ENCODE data around the gene PHF21A. TPM values are rescaled to one million over a fixed set of nuclear protein-coding genes. Genes with fewer than 3 reads are reported as not detected.

Gene PHF21A
- total and polyA plus RNA-seq, 4 donors, result 12.0 to 84.0 (median 48.9) TPM

DNA sequence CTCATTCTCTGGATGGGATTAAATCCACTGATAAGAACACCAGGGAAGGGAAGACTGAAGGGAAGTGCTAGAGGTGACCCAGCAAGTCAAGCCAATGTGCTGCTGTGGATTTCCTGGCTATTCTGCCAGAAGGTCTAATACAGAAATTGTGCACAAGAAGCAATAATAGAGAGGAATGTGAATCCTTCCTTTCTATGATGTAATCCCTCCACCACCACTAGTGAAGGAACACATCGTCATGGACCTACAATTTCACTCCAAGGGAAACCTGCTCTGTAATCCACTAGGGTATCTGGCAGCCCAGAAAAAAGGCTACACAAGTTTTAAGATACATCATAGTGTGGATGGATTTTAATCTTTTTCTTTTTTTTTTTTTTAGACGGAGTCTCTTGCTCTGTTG is 181.4 kb downstream of the PHF21A start:
- 76% methylated on average over 2 of the region's 2 CpGs for WGBS, 2 donors
- no peaks in the 10 kb centered on the region for H3K4me1 ChIP-seq (ENCODE audit: control insufficient read depth in 1 of 2, insufficient read depth in 2 of 2, low read length in 2 of 2)
- intact Hi-C loops (cut with DNase I), result no loop called here
- ATAC-seq (ENCODE audit: low FRiP score), result no peak
- H3K4me3 ChIP-seq (ENCODE audit: low read length in 2 of 2), result no peak overlapping the region
- no peaks in the 10 kb centered on the region for H3K9me3 ChIP-seq (ENCODE audit: control insufficient read depth, low read length)
- no peak for DNase-seq
- H3K27me3 ChIP-seq (ENCODE audit: control insufficient read depth in 1 of 2, insufficient read depth in 2 of 2, low read length in 1 of 2), result no peaks in the 10 kb centered on the region
- no peak overlapping the region for H3K27ac ChIP-seq (ENCODE audit: low read depth in 1 of 2, low read length in 2 of 2)
- H3K36me3 ChIP-seq (ENCODE audit: control insufficient read depth in 1 of 2, insufficient read depth in 2 of 2, low read length in 1 of 2), result peaks cover 6 to 9% of the 10 kb centered on the region in 2 donors

DNA sequence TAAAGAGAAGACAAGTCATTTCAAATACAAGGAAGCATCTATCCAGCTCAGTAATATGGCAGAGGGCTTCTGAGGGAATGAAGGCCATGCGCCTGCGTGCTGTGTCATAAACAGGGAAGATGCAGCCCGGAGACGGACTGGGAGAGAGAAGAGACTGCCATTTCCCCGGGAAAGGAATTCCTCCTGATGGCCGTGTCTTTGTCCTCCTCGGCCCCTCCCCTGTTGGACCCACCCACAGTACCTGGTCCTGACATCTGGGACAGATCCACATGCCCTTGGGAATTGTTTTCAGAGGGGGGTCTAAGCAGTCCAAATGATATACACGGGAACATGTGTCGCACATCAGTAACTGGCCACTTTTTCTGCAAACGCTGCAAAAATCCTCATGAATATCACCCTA is 183.3 kb downstream of the PHF21A start:
- no peaks in the 10 kb centered on the region for H3K4me1 ChIP-seq (ENCODE audit: control insufficient read depth in 1 of 2, insufficient read depth in 2 of 2, low read length in 2 of 2)
- intact Hi-C loops (cut with DNase I), result no loop called here
- no peak overlapping the region for H3K4me3 ChIP-seq (ENCODE audit: low read length in 2 of 2)
- no peaks in the 10 kb centered on the region for H3K27me3 ChIP-seq (ENCODE audit: control insufficient read depth in 1 of 2, insufficient read depth in 2 of 2, low read length in 1 of 2)
- H3K27ac ChIP-seq (ENCODE audit: low read depth in 1 of 2, low read length in 2 of 2), result no peak overlapping the region
- H3K9me3 ChIP-seq (ENCODE audit: control insufficient read depth, low read length), result no peaks in the 10 kb centered on the region
- H3K36me3 ChIP-seq (ENCODE audit: control insufficient read depth in 1 of 2, insufficient read depth in 2 of 2, low read length in 1 of 2), result peaks cover 10% of the 10 kb centered on the region in 2 donors
- no peak for ATAC-seq (ENCODE audit: low FRiP score)
- WGBS, 2 donors, result 89 to 92% methylated on average over 10 of the region's 10 CpGs
- DNase-seq, result no peak

DNA sequence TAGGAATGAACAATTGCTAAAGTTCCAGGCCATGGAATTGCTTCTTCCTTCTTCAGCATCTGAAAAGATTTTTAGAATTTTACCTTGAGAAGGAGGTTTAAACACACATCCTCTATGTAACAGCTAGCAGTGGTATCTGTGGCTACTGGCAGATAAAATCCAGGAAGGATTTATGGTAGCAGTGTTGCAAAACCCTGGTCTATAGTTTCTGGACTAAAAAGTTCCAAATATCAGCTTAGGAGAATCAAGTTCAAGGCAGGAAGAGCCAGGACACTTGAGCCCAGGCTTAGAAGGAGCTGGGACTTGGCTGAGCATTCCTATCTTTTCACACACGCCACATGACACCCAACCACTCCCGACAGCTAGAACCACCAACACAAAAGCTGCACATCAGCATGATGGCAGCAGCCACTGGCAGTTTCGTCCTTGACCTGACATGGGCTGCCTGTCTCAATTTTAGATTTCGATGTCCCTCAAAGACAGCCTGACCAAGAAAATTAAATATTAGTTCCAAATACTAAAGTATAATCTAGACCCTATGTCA is 184.7 kb downstream of the PHF21A start:
- Histone ChIP-seq H3K4me3 (ENCODE audit: low read length in 2 of 2) (no peak overlapping the region), H3K27me3 (ENCODE audit: control insufficient read depth in 1 of 2, insufficient read depth in 2 of 2, low read length in 1 of 2) (no peaks in the 10 kb centered on the region), H3K27ac (ENCODE audit: low read depth in 1 of 2, low read length in 2 of 2) (no peak overlapping the region), H3K36me3 (ENCODE audit: control insufficient read depth in 1 of 2, insufficient read depth in 2 of 2, low read length in 1 of 2) (peaks cover 3 to 10% of the 10 kb centered on the region in 2 donors), H3K9me3 (ENCODE audit: control insufficient read depth, low read length) (no peaks in the 10 kb centered on the region), H3K4me1 (ENCODE audit: control insufficient read depth in 1 of 2, insufficient read depth in 2 of 2, low read length in 2 of 2) (no peaks in the 10 kb centered on the region)
- DNase-seq (no peak), ATAC-seq (ENCODE audit: low FRiP score) (no peak)
- intact Hi-C loops (cut with DNase I), result no loop called here
- 91 to 93% methylated on average over 4 of the region's 4 CpGs for WGBS, 2 donors

DNA sequence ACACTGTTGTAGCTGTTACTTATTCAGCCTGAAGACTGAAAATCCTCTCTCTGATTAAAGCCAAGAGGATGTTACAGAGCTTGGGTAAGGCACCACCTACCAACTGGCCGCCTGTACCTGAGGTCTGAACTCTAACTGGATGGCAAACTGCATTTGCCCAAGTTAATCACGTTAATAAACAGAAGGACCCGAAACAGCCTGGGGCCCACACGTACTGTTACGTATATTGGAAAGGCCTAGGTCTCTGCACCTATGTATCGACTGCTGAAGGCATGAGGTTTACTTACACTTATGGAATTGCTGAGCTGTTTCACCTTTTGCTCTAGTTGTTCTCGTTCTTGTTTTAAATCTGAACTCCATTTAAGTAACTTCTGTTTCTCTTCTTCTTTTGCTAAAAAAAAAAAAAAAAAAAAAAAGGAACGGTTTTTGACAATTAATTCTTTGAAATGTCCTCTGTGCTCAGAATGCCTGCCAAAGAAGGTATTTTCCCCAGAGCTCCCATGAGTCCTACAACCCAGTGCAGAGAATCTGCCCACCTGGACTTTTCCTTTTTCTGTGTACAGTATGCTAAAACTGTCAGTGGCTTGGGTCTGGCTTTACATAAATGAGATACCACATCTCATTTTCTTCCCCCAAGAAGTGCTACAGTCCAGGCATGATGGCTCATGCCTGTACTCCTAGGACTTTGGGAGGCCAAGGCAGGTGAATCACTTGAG is 185.7 kb downstream of the PHF21A start:
- intact Hi-C loops (cut with DNase I), result no loop called here
- H3K27ac ChIP-seq (ENCODE audit: low read depth in 1 of 2, low read length in 2 of 2), result no peak overlapping the region
- ATAC-seq (ENCODE audit: low FRiP score) (no peak), DNase-seq (no peak)
- H3K9me3 ChIP-seq (ENCODE audit: control insufficient read depth, low read length), result no peaks in the 10 kb centered on the region
- peaks cover 3 to 10% of the 10 kb centered on the region in 2 donors for H3K36me3 ChIP-seq (ENCODE audit: control insufficient read depth in 1 of 2, insufficient read depth in 2 of 2, low read length in 1 of 2)
- H3K27me3 ChIP-seq (ENCODE audit: control insufficient read depth in 1 of 2, insufficient read depth in 2 of 2, low read length in 1 of 2), result no peaks in the 10 kb centered on the region
- 90 to 91% methylated on average over 8 of the region's 8 CpGs for WGBS, 2 donors
- no peak overlapping the region for H3K4me3 ChIP-seq (ENCODE audit: low read length in 2 of 2)
- H3K4me1 ChIP-seq (ENCODE audit: control insufficient read depth in 1 of 2, insufficient read depth in 2 of 2, low read length in 2 of 2), result no peaks in the 10 kb centered on the region

DNA sequence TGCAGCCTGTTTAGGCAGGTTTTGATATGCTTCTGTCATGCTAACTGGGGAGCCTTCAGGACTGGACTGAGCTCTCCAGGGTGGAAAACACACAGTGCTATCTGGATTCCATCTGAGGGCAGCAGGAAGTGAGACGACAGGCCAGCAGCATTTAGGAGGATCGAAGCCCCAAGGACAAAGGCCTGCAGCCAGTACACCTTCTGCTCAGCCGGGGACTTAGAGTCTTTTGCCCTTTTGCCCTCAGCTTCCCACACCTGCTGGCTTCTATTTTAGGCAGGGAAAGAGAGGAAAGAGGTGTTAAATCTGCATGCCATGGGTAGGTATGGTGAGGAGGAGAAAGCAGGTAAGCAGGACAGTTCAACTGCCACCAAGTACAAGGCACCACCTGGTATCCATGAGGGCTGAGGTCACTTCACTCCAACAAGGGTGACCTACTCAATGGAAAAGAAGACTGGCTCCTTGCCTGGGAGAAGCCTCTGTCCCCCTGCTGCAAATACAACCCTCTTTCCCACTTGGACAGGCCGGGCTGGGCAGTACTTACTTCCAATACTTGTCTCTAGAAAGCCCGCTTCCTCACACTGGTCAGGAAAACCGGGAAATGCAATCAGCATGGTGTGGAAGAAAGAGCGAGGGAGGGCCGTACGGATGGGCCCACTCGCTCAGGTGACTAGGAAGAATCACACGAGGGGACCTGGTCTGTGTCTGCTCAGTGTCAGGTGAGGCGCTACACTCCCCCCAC is 186.5 kb downstream of the PHF21A start:
- intact Hi-C loops (cut with DNase I), result no loop called here
- peaks cover 3 to 10% of the 10 kb centered on the region in 2 donors for H3K36me3 ChIP-seq (ENCODE audit: control insufficient read depth in 1 of 2, insufficient read depth in 2 of 2, low read length in 1 of 2)
- H3K4me1 ChIP-seq (ENCODE audit: control insufficient read depth in 1 of 2, insufficient read depth in 2 of 2, low read length in 2 of 2), result no peaks in the 10 kb centered on the region
- no peak for ATAC-seq (ENCODE audit: low FRiP score)
- no peak overlapping the region for H3K4me3 ChIP-seq (ENCODE audit: low read length in 2 of 2)
- H3K27me3 ChIP-seq (ENCODE audit: control insufficient read depth in 1 of 2, insufficient read depth in 2 of 2, low read length in 1 of 2), result no peaks in the 10 kb centered on the region
- no peak overlapping the region for H3K27ac ChIP-seq (ENCODE audit: low read depth in 1 of 2, low read length in 2 of 2)
- 86 to 87% methylated on average over 12 of the region's 12 CpGs for WGBS, 2 donors
- no peak for DNase-seq
- no peaks in the 10 kb centered on the region for H3K9me3 ChIP-seq (ENCODE audit: control insufficient read depth, low read length)

DNA sequence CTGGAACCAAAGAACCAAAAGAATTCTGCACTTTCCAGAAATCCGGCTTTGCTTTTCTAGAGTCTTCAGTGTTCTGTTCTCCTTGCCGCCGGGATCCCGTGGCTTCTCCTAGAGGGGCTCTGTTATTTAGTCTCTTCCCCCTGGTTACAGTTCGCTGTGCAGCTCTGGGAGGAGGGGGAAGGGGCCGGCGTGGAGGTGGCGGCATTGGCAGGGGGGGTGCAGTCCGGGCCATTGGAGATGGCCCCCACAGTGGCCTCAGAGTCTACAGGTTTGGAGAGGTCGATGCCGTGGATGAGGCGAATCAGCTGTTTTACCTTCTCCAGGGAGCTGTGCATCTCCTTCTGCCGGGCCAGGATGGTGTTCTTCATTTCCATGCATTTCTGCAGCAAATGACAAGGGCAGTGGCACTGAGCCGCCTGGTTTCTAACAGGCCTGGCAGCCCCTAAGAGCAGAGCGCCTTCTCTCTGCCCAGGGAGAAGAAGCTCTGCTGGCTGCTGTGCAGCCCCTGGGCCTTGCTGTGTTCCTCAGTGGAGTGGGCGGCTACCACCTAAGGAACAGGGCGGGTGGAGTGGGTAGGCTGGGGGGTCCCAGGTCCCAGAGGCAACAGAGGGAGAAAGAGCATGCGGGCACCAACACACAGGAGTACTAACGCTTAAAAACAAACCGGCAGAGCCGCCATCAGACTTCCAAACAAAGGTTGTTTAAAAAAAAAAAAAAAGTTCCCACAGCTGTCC is 187.2 kb downstream of the PHF21A start:
- ATAC-seq (ENCODE audit: low FRiP score) (no peak), DNase-seq (peak in 1 of 2 donors; percentile 54)
- intact Hi-C loops (cut with DNase I), result no loop called here
- Histone ChIP-seq H3K27ac (ENCODE audit: low read depth in 1 of 2, low read length in 2 of 2) (no peak overlapping the region), H3K36me3 (ENCODE audit: control insufficient read depth in 1 of 2, insufficient read depth in 2 of 2, low read length in 1 of 2) (peaks cover 3 to 10% of the 10 kb centered on the region in 2 donors), H3K4me3 (ENCODE audit: low read length in 2 of 2) (no peak overlapping the region), H3K4me1 (ENCODE audit: control insufficient read depth in 1 of 2, insufficient read depth in 2 of 2, low read length in 2 of 2) (no peaks in the 10 kb centered on the region), H3K9me3 (ENCODE audit: control insufficient read depth, low read length) (no peaks in the 10 kb centered on the region), H3K27me3 (ENCODE audit: control insufficient read depth in 1 of 2, insufficient read depth in 2 of 2, low read length in 1 of 2) (no peaks in the 10 kb centered on the region)
- WGBS, 2 donors, result 68 to 73% methylated on average over 21 of the region's 21 CpGs

DNA sequence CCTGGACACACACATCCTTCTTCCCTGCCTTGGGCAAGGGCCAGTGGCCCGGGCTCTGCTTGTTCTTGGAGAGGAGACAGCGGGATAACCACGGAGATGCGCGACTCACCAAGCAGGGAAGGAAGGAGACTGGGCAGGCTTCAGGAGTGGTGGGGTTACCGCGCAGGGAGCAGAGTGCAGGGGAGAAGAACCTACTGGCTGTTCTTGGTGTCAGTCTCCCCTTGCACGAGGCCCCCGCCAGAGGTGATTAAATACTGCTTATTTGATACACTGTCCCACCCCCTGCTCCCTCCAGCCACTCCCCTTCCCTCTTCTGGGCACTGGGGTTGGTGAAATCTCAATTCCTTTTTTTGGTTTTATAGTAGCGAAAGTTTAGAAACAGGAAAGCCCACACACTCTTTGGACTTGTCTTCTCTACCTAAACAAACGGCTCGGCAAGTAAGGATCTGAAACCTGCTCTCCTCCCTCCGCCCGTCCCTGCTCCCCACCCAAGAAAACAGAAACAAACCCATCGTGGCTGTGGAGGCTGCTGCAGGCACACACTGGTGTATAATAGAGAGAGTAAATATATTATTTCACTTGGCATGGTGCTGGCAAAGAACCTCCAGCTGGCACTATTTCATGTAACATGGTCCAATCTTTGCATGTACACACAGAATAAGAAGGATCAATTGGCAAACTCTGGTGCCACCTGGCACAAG is 188.0 kb downstream of the PHF21A start:
- no peak overlapping the region for H3K27ac ChIP-seq (ENCODE audit: low read depth in 1 of 2, low read length in 2 of 2)
- ATAC-seq (ENCODE audit: low FRiP score) (no peak), DNase-seq (peak in 1 of 2 donors; percentile 67)
- H3K36me3 ChIP-seq (ENCODE audit: control insufficient read depth in 1 of 2, insufficient read depth in 2 of 2, low read length in 1 of 2), result peaks cover 3 to 10% of the 10 kb centered on the region in 2 donors
- no peaks in the 10 kb centered on the region for H3K9me3 ChIP-seq (ENCODE audit: control insufficient read depth, low read length)
- H3K27me3 ChIP-seq (ENCODE audit: control insufficient read depth in 1 of 2, insufficient read depth in 2 of 2, low read length in 1 of 2), result no peaks in the 10 kb centered on the region
- 51 to 54% methylated on average over 15 of the region's 15 CpGs for WGBS, 2 donors
- H3K4me1 ChIP-seq (ENCODE audit: control insufficient read depth in 1 of 2, insufficient read depth in 2 of 2, low read length in 2 of 2), result no peaks in the 10 kb centered on the region
- intact Hi-C loops (cut with DNase I), result no loop called here
- H3K4me3 ChIP-seq (ENCODE audit: low read length in 2 of 2), result no peak overlapping the region

DNA sequence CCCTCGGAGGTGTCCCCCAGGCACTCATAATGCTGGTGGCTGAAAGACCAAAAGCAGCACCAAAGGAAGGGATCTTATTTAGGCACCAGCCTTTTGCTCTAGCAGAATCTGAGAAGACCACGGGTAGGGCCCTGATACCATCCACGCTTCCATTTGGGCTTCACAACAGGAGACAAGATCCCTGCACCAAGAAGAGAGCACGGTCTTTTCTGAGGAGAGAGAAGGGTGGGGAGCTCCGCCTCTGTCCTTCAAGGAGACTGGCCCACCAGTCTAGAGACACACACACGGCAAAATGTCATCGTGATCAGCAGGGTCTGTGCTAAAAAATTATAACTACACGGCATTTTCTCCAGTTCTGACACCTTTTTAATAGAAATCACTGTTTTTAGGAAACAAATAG is 189.0 kb downstream of the PHF21A start:
- Histone ChIP-seq H3K27ac (ENCODE audit: low read depth in 1 of 2, low read length in 2 of 2) (no peak overlapping the region), H3K4me1 (ENCODE audit: control insufficient read depth in 1 of 2, insufficient read depth in 2 of 2, low read length in 2 of 2) (no peaks in the 10 kb centered on the region), H3K4me3 (ENCODE audit: low read length in 2 of 2) (no peak overlapping the region), H3K27me3 (ENCODE audit: control insufficient read depth in 1 of 2, insufficient read depth in 2 of 2, low read length in 1 of 2) (no peaks in the 10 kb centered on the region), H3K9me3 (ENCODE audit: control insufficient read depth, low read length) (no peaks in the 10 kb centered on the region), H3K36me3 (ENCODE audit: control insufficient read depth in 1 of 2, insufficient read depth in 2 of 2, low read length in 1 of 2) (peaks cover 3 to 8% of the 10 kb centered on the region in 2 donors)
- ATAC-seq (ENCODE audit: low FRiP score), result no peak
- 92 to 93% methylated on average over 8 of the region's 8 CpGs for WGBS, 2 donors
- intact Hi-C loops (cut with DNase I), result no loop called here
- peak in 1 of 2 donors; percentile 46 for DNase-seq
